NCI-H1105 (cell line): ENCODE measurements around the gene SNED1.

Source experiments
- DNase-seq: peaks from one replicate; lab custom pipeline; 2025; lab: John Stamatoyannopoulos, UW

SNED1 gene

DNA sequence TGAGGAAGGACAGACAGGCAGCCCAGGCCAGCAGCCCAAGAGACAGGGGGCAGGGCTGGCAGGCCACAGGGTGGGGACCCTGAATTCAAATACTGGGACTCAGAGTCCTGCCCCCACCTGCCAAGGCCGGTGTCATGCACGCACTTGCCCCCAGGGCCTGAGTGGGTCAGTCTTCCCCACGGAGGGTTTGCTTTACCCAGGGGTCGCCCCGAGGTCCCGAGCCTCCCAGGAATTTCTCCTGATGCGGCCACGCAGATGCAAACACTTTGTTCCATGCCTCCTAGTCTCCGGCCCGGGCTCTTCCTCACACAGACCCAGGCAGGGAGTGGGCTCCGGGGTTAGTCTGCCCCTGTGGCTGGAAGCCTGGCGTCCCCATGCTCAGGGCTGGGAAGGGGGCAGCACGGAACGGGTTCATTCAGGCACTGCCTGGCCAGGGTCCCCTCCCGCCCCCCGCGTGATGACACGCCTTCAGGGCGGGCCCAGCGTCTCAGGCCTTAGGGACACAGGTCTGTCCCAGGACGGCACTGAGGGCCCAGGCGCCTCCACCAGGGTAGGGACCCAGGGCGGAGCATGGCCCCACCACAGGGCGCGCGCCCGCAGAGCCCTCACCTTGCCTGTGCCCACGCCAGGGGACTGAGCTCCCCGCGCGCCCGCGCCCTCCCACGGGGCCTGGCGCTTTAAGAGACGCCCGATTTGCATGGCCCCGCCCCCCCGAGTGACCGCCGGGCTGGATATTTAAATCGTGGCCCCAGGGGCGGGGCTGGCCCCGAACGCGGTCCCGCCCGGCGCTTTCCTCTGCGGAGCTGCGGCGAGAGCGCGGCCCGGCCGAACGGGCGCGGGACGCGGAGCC lies at the start of gene SNED1:
TSS of gene SNED1 (plus strand) at position 763 of the 850 bp plus-strand sequence. CDS start 220 bp downstream, outside the sequence.
- peak; percentile 48 for DNase-seq

DNA sequence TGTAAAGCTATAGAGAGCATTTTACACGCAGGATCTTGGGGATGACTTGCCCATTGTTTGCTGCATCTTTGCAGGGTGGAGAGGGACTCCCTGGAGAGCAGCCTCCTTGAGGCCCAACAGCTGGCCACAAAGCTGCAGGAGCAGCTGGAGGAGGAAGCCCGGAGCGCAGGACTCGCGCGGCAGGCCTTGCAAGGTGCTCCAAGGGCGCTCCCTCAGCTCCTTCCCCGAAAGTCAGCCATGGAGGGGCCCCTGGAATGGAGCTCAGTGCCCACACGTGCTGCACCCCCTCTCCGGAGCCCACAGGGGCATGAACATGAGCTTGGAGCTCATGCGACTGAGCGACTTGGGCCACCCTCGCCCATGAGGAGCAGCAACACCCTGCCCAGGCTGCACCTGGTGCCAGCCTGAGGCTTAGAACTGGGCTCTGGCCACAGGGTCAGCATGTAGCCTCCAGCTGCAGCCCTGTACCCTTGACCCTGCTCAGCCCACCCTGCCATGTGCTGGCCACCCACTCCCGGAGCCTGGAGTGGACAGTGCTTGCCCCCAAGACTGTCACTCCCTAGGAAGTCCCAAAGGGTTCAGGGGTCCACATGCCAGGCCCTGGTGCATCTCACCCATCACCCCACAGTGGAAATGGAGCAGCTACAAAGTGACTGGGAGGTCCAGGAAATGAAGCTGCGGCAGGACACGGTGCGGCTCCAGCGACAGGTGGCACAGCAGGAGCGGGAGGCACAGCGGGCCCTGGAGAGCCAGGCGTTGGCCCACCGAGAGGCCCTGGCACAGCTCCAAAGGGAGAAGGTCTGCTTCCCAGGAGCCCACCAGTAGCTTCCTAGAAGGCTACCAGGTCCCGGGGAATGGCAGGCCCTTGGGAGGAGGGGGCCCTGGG lies 49.3 kb upstream of the SNED1 start:
- no peak for DNase-seq

DNA sequence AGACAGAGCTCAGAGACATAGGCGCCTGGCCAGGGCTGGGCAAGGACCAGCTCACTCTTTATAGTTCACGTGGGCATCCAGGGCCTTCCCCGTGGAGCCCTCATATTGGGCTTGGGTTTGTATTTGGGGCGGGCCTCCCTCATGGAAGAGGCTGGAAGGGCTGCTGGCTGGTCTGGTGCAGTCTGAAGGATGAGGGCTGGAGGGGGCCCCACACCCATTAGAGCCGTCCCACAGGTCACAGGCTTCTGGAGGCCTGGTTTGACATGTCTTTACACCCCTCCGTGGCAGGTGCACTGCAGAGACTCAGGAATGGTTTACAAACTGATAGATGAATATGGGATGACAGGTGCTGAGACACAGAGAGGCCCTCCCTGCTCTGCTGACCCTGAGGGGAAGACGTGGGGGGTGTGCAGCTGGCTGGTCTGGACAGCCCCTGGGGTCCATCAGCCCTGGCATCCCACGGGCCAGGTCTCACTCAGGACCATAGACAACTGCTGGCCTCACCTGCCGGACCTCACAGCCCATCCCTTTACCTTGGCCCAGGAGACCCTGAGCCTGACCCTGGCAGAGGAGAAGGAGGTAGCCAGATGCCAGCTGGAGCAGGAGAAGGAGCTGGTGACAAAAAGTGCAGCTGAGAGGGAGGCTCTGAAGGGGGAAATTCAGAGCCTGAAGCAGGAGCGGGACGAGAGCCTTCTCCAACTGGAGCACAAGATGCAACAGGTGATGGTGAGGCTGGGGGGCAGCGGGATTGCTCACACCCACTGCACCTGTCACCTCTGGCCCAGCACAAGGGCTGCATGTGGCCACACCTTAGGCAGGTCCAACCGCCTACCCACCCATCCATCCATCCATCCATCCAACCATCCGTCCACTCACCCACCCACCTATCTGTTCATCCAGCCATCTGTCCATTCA lies 48.4 kb upstream of the SNED1 start:
- no peak for DNase-seq

GRCh38 chr2:240951045-240951594 lies 47.3 kb upstream of the SNED1 start:
- DNase-seq = no peak

GRCh38 chr2:240952496-240953246 lies 45.7 kb upstream of the SNED1 start:
- DNase-seq = no peak

DNA sequence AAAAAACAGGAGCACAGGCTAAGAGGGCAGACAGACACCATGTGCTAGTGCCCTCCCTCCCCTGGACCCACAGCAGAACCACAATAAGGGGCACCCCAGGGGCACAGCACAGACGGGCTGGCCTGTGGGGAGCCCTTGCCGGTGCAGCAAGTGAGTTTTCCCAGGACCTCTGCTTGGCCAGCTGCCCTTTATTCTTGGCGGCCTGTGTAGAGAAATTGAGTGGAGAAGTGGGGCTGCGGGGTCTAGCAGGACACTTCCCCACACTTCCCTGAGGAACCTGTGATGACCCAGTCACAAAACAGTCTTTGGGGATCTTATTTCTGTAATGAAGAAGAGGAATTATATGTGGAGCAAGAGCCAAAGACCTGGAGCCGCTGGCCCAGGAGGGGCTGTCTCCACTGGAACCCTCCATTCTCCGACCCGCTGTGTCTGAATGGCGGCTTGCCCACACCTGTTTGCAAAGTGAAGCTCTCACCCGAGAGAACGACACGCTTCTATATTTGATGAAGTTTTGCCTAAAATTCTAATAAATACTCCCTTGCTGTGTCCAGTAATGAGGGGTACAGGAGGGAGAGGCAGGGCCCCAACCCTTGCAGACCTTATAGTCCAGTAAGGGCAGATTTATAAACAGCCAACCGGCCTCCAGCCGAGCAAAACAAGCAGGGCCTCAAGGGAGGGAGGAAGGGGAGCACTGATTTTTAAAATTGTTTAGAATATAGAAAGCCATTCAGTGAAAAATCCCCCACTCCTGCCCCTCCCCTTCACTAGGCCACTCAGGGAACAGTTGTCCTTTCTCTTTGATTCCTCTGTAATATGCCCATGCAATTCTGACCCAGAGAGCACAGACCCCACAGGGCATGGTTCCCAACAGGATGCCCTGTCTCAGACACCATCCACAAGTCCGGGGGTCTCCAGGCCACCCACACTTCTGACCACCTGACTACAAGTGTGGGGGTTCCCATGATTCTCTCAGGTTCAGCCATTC lies 44.7 kb upstream of the SNED1 start:
- no peak for DNase-seq

DNA sequence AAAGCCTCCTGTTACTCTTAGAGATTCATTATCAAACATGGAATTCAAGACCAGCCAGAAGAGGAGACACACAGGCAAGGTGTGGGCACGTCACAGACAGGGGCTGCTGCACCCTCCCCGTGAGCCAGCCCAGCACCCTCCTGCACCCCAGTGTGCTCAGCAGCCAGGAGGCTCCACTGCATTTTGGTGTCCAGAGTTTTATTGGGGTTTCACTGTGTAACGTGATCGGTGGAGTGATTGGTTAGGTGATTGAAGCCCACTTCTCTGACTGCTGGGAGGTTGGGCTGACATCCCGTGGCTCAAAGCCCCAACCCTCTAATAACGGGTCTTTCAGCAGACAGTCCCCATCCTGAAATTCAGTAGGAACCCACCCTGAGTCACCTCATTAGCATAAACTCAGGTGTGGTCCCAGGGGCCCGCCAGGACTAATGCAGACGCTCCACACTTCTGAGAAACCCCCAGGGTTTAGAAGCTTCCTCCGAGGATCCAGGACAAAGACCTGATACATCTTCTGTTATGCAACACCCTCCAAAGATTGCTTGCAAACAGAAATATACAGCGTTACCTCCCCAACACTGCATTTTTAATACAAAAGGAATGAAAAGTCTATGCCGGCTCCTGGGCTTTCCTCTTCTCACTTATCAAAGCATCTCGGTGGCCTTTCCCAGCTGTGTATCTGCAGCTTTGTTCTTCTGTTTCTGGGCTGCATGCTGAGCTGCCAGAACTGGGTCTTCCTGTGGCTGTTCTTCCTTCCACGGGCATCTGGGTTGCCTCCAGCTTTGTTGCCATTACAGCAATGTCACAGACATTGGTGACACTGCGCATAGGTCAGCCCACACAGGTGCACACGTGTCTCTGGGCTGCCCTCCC lies 43.7 kb upstream of the SNED1 start:
- DNase-seq = no peak

- no peak for DNase-seq
Measured at GRCh38 chr2:240955306-240956170, 42.9 kb upstream of the SNED1 start.

GRCh38 chr2:240956171-240956934 lies 42.1 kb upstream of the SNED1 start:
- no peak for DNase-seq

GRCh38 chr2:240956935-240957655 lies 41.3 kb upstream of the SNED1 start:
- DNase-seq = no peak

GRCh38 chr2:240957656-240958365 lies 40.6 kb upstream of the SNED1 start:
- DNase-seq = no peak

DNA sequence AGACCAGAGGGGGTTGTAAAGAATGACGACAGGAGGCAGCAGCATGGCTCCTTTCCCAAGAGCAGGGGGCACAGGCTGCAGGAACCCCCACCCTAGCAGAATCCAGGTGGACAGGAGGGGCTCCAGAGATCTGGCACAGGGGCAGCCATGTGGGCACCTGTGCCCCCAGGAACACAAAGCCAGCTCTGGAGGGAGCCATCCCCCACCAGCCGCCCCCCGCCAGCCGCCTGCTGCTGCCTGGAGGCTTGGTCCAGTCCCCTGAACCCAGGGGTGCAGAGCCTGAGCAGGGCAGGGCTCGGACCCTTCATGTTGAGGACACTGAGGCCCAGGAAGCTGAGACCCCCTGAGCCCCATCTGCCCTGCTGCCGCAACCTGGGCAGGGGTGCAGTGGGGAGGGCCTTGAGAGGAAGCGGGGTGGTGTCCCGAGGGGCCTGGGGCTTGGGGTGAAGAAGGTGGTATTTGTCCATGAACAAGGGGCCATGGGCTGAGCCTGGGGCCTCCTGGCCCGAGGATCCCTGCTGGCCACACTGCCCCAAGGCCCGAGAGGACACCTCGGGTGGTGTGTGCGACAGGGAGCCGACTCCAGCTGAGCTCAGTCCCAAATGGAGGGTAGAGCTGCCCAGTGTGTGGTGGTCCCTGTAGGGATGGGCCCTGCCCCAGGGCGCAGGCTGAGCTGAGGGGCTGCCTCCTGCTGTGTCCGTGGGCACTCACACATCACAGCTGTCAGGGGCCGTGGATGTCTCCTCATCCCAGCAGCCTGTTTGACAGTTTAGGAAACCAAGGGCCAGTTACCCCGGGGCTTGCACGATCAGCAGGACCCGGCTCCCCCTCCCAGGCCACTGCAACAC lies 39.8 kb upstream of the SNED1 start:
- DNase-seq = no peak

DNA sequence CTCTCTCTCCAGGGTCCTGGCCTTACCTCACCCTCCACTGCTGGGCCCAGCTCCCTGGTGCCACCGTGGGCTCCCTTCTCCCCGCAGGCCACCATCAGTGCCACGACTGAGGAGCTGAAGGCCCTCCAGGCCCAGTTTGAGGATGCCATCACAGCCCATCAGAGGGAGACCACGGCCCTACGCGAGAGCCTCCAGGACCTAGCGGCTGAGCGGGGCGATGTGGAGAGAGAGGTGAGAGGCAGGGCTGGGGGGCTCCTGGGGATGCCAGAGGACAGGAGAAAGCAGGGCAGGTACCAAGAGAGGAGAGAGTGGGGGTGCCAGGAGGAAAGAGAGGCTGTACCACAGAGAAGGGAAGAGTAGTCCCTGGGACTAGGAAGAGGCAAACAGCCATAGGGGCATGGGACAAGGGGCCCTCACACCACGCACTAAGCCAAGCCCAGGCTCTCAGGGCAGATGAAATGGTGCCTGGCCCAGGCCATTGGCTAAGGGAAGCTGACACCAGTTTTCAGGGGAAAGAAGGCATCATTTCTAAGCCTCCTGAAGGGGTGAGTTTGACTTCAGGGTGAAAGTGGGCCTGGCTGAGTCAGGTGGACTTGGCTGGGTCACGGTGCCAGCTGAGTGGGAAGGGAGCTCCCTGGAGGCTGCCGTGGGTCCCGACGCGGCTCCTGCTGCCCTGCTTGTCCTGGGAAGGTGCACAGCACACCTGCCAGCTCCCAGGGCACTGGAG lies 39.0 kb upstream of the SNED1 start:
- no peak for DNase-seq

- DNase-seq = no peak
Measured at GRCh38 chr2:240959941-240960308, 38.5 kb upstream of the SNED1 start.
